Naive thymus-derived CD8-positive, alpha-beta T cell (primary cell): Measurements from ENCODE around the gene MKS1. TPM values are rescaled to one million over a fixed set of nuclear protein-coding genes. Genes with fewer than 3 reads are reported as not detected.

Experiments
- ATAC-seq, 2 donors: fragments of 150-1000 bp; cut with Tn5 transposase in 1 of 2; sonication (Bioruptor Pico), chemical (Tn5 transposase) in 1 of 2; 1 replicate in 1 of 2; 2 replicates in 1 of 2; pipeline ENCODE4 v1.10.0; 2021; ENCODE audit warnings: mild to moderate bottlenecking in 2 of 2, moderate library complexity in 2 of 2
- POLR2A ChIA-PET: fragments of 350-600 bp; sonication (Branson Sonifier 250); formaldehyde crosslinking; loops from one replicate; lab custom pipeline; 2021; ENCODE audit warnings: antibody characterized with exemption; lab: Charles Lee
- DNase-seq, 10 donors: peaks; one replicate each; pipeline versions ENCODE4 v3.0.0 to v3.0.0-alpha.2; 2020 to 2022
- H3K27ac Mint-ChIP-seq, 10 donors: one replicate each; pipeline ENCODE4 v1.8.0; 2020 to 2022; ENCODE audit warnings: mild to moderate bottlenecking in 10 of 10, mixed read lengths in 10 of 10, moderate library complexity in 4 of 10, inconsistent platforms in 1 of 10
- H3K27me3 Mint-ChIP-seq, 5 donors: one replicate each; pipeline ENCODE4 v1.8.0; 2021 to 2022; ENCODE audit warnings: mixed read lengths in 5 of 5
- H3K36me3 Mint-ChIP-seq, 3 donors: one replicate each; pipeline ENCODE4 v1.8.0; 2020 to 2022; ENCODE audit warnings: mixed read lengths in 3 of 3, mild to moderate bottlenecking in 2 of 3, inconsistent platforms in 1 of 3
- H3K4me1 Mint-ChIP-seq, 4 donors: one replicate each; pipeline ENCODE4 v1.8.0; 2021 to 2022; ENCODE audit warnings: mixed read lengths in 4 of 4
- H3K4me3 Mint-ChIP-seq, 10 donors: one replicate each; pipeline ENCODE4 v1.8.0; 2020 to 2022; ENCODE audit warnings: mild to moderate bottlenecking in 10 of 10, mixed read lengths in 10 of 10, moderate library complexity in 6 of 10, inconsistent platforms in 1 of 10
- H3K9me3 Mint-ChIP-seq, 9 donors: one replicate each; pipeline ENCODE4 v1.8.0; 2020 to 2022; ENCODE audit warnings: mixed read lengths in 9 of 9, mild to moderate bottlenecking in 3 of 9, inconsistent platforms in 1 of 9, moderate library complexity in 1 of 9
- polyA plus RNA-seq, 3 donors: library from polyadenylated mRNA; unstranded; fragments of 300-500 nt; fragmentation: Illumina TruSeq; gene quantifications; one replicate each; pipeline ENCODE4 v1.2.3, GENCODE V29; 2021
- total RNA-seq, 8 experiments: library from RNA in 2 of 8; stranded (reverse) in 2 of 8; gene quantifications; one replicate each; pipeline ENCODE4 v1.2.3 and lab custom pipeline; 2021 to 2026

The MKS1 gene
- total and polyA plus RNA-seq, 5 experiments from 2014 or later = 10.5 to 28.5 (median 14.2) TPM

- peak overlapping the region; percentile 11 to 97 (median 58) for H3K27ac Mint-ChIP-seq
- ATAC-seq = no peak
- H3K27me3 Mint-ChIP-seq = no peaks in the 10 kb centered on the region
- H3K4me1 Mint-ChIP-seq = peaks cover 9 to 32% (median 24%) of the 10 kb centered on the region in 4 donors
- no peaks in the 10 kb centered on the region for H3K9me3 Mint-ChIP-seq
- POLR2A ChIA-PET = interaction anchor here (2.1 kb wide), 1 partner anchor 367 kb away, joined by 10 read pairs; the partner anchor contains the start of gene MRPS23
- DNase-seq = no peak
- H3K36me3 Mint-ChIP-seq = peaks cover 0 to 31% (median 6%) of the 10 kb centered on the region in 3 donors
- H3K4me3 Mint-ChIP-seq = peak overlapping the region in 8 of 10 donors; percentile 29 to 84 (median 56)
These were observed 1.3 kb downstream of the MKS1 start for GRCh38 chr17:58217766-58218165.

- H3K27me3 Mint-ChIP-seq = no peaks in the 10 kb centered on the region
- H3K27ac Mint-ChIP-seq = peak overlapping the region in 1 of 10 donors; percentile 36
- H3K9me3 Mint-ChIP-seq = no peaks in the 10 kb centered on the region
- ATAC-seq = no peak
- POLR2A ChIA-PET = interaction anchor here (0.6 kb wide), 1 partner anchor 360 kb away, joined by 5 read pairs; no protein-coding TSS in a partner anchor
- H3K36me3 Mint-ChIP-seq = peaks cover 0 to 50% (median 7%) of the 10 kb centered on the region in 3 donors
- H3K4me1 Mint-ChIP-seq = peaks cover 7 to 25% (median 18%) of the 10 kb centered on the region in 4 donors
- no peak overlapping the region for H3K4me3 Mint-ChIP-seq
- DNase-seq = no peak
These were observed 3.4 kb downstream of the MKS1 start for GRCh38 chr17:58215685-58216084.

- POLR2A ChIA-PET = interaction anchor here (0.6 kb wide), 1 partner anchor 187 kb away, joined by 6 read pairs; no protein-coding TSS in a partner anchor
- ATAC-seq (no peak), DNase-seq (no peak)
- peaks cover 8 to 77% (median 16%) of the 10 kb centered on the region in 3 donors for H3K36me3 Mint-ChIP-seq
- no peaks in the 10 kb centered on the region for H3K27me3 Mint-ChIP-seq
- H3K4me3 Mint-ChIP-seq = no peak overlapping the region
- H3K9me3 Mint-ChIP-seq = no peaks in the 10 kb centered on the region
- peaks cover 0 to 1% (median 0%) of the 10 kb centered on the region in 4 donors for H3K4me1 Mint-ChIP-seq
- peak overlapping the region in 3 of 10 donors; percentile 27 to 56 (median 37) for H3K27ac Mint-ChIP-seq
These were observed 8.1 kb downstream of the MKS1 start for GRCh38 chr17:58210922-58211321.

- no peak for DNase-seq
- POLR2A ChIA-PET = no interaction called here
- ATAC-seq = no peak
- H3K27ac Mint-ChIP-seq = peak overlapping the region in 1 of 10 donors; percentile 4
- peaks cover 0 to 1% (median 0%) of the 10 kb centered on the region in 4 donors for H3K4me1 Mint-ChIP-seq
- no peak overlapping the region for H3K4me3 Mint-ChIP-seq
- H3K27me3 Mint-ChIP-seq = no peaks in the 10 kb centered on the region
- H3K36me3 Mint-ChIP-seq = peaks cover 8 to 65% (median 13%) of the 10 kb centered on the region in 3 donors
- H3K9me3 Mint-ChIP-seq = no peaks in the 10 kb centered on the region
These were observed 10.7 kb downstream of the MKS1 start for GRCh38 chr17:58208344-58208743.

GRCh38 chr17:58207451-58207850 lies 11.6 kb downstream of the MKS1 start:
- Mint-ChIP-seq H3K4me3 (no peak overlapping the region), H3K27ac (no peak overlapping the region), H3K27me3 (no peaks in the 10 kb centered on the region), H3K4me1 (peaks cover 0 to 1% (median 0%) of the 10 kb centered on the region in 4 donors), H3K9me3 (no peaks in the 10 kb centered on the region), H3K36me3 (peaks cover 8 to 56% (median 10%) of the 10 kb centered on the region in 3 donors)
- ATAC-seq (no peak), DNase-seq (no peak)
- POLR2A ChIA-PET = no interaction called here

GRCh38 chr17:58205936-58206335 lies 13.1 kb downstream of the MKS1 start:
- POLR2A ChIA-PET = interaction anchor here (0.6 kb wide), 2 partner anchors 25 to 233 kb away, joined by 3 to 4 read pairs; no protein-coding TSS in a partner anchor
- Mint-ChIP-seq H3K27me3 (no peaks in the 10 kb centered on the region), H3K36me3 (peaks cover 8 to 42% (median 10%) of the 10 kb centered on the region in 3 donors), H3K4me1 (peaks cover 0 to 1% (median 0%) of the 10 kb centered on the region in 4 donors), H3K4me3 (no peak overlapping the region), H3K9me3 (no peaks in the 10 kb centered on the region), H3K27ac (peak overlapping the region in 1 of 10 donors; percentile 46)
- DNase-seq (no peak), ATAC-seq (no peak)

- Mint-ChIP-seq H3K27ac (peak overlapping the region in 1 of 10 donors; percentile 11), H3K9me3 (no peaks in the 10 kb centered on the region), H3K4me3 (no peak overlapping the region), H3K4me1 (peaks cover 0 to 5% (median 4%) of the 10 kb centered on the region in 4 donors), H3K27me3 (peaks cover 0 to 3% (median 0%) of the 10 kb centered on the region in 5 donors), H3K36me3 (peaks cover 2 to 30% (median 7%) of the 10 kb centered on the region in 3 donors)
- DNase-seq (no peak), ATAC-seq (no peak)
- POLR2A ChIA-PET = no interaction called here
These were observed 14.3 kb downstream of the MKS1 start for GRCh38 chr17:58204796-58205195.

- Mint-ChIP-seq H3K27ac (no peak overlapping the region), H3K4me1 (peaks cover 0 to 6% (median 3%) of the 10 kb centered on the region in 4 donors), H3K27me3 (peaks cover 0 to 12% (median 4%) of the 10 kb centered on the region in 5 donors), H3K36me3 (peaks cover 0 to 13% (median 3%) of the 10 kb centered on the region in 3 donors), H3K4me3 (no peak overlapping the region), H3K9me3 (no peaks in the 10 kb centered on the region)
- POLR2A ChIA-PET = no interaction called here
- DNase-seq = no peak
- ATAC-seq = no peak
These were observed 16.2 kb downstream of the MKS1 start for GRCh38 chr17:58202859-58203258.

- POLR2A ChIA-PET = no interaction called here
- H3K27ac Mint-ChIP-seq = peak overlapping the region in 3 of 10 donors; percentile 16 to 57 (median 19)
- peak; percentile 81 to 92 for ATAC-seq
These were observed 18.9 kb downstream of the MKS1 start for GRCh38 chr17:58200024-58200633.

GRCh38 chr17:58196610-58197009 lies 22.4 kb downstream of the MKS1 start:
- no peak for ATAC-seq
- H3K4me3 Mint-ChIP-seq = no peak overlapping the region
- POLR2A ChIA-PET = no interaction called here
- DNase-seq = no peak
- peaks cover 2 to 32% (median 17%) of the 10 kb centered on the region in 5 donors for H3K27me3 Mint-ChIP-seq
- no peak overlapping the region for H3K27ac Mint-ChIP-seq
- no peaks in the 10 kb centered on the region for H3K36me3 Mint-ChIP-seq
- H3K4me1 Mint-ChIP-seq = peaks cover 0 to 6% (median 4%) of the 10 kb centered on the region in 4 donors
- H3K9me3 Mint-ChIP-seq = no peaks in the 10 kb centered on the region

More at GRCh38 chr17:58200024-58200633, 18.9 kb downstream of the MKS1 start:
- Mint-ChIP-seq H3K27me3 (peaks cover 0 to 29% (median 13%) of the 10 kb centered on the region in 5 donors), H3K9me3 (no peaks in the 10 kb centered on the region), H3K4me3 (no peak overlapping the region), H3K4me1 (peaks cover 0 to 6% (median 4%) of the 10 kb centered on the region in 4 donors), H3K36me3 (peaks cover 0 to 2% (median 0%) of the 10 kb centered on the region in 3 donors)
- DNase-seq = peak; percentile 17 to 73 (median 40)

GRCh38 chr17:58195518-58196123 lies 23.4 kb downstream of the MKS1 start:
- POLR2A ChIA-PET = no interaction called here
- H3K4me1 Mint-ChIP-seq = peaks cover 0 to 6% (median 5%) of the 10 kb centered on the region in 4 donors
- DNase-seq (no peak), ATAC-seq (no peak)
- H3K27me3 Mint-ChIP-seq = peaks cover 2 to 38% (median 21%) of the 10 kb centered on the region in 5 donors
- H3K9me3 Mint-ChIP-seq = no peaks in the 10 kb centered on the region
- H3K36me3 Mint-ChIP-seq = no peaks in the 10 kb centered on the region
- H3K27ac Mint-ChIP-seq = no peak overlapping the region
- H3K4me3 Mint-ChIP-seq = no peak overlapping the region

- no peaks in the 10 kb centered on the region for H3K9me3 Mint-ChIP-seq
- peaks cover 4 to 42% (median 29%) of the 10 kb centered on the region in 5 donors for H3K27me3 Mint-ChIP-seq
- DNase-seq (no peak), ATAC-seq (no peak)
- POLR2A ChIA-PET = no interaction called here
- no peak overlapping the region for H3K27ac Mint-ChIP-seq
- H3K36me3 Mint-ChIP-seq = no peaks in the 10 kb centered on the region
- peaks cover 0 to 2% (median under 1%) of the 10 kb centered on the region in 4 donors for H3K4me1 Mint-ChIP-seq
- H3K4me3 Mint-ChIP-seq = no peak overlapping the region
These were observed 25.3 kb downstream of the MKS1 start for GRCh38 chr17:58193641-58194255.
